Measurements from ENCODE around the gene CTAGE15.
"Not testable (repeated sequence)": the region's sequence is repeated elsewhere in the genome, so short reads cannot be mapped to it uniquely, and the experiment has no call there.

DNA sequence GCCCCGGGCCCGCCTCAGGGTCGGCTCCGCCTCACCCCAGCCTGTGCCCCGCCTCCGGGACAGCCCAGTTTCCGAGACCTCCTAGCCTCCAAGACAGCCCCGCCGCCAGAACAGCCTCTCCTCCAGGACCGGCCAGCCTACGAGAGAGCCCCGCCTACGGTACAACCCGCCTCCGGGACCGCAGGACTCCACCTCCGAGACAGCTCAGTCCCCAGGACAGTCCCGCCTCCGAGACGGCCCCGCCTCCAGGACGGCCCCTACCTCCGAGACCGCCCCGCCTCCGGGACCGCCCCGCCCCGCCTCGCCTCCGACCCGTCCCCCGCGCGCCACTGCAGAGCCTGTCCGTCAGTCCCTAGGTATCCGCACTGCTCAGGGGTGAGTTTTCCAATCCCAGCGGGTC, 49.0 kb downstream of the CTAGE15 start, which contains the start of gene TCAF2:
- not testable (repeated sequence) for TF ChIP-seq SPI1, POLR2A, POLR2AphosphoS5, TAF1 (IDR thresholded peaks at IDR 0.05; ENCODE audit: low read depth, low read length)

Data from GM12891 (cell line).